Vagina (tissue), 2 donors: Measurements from ENCODE around the gene ACSS1. TPM values are rescaled to one million over a fixed set of nuclear protein-coding genes. Genes with fewer than 3 reads are reported as not detected.

ENCODE experiments used
- DNase-seq, 2 donors: peaks; one replicate each; pipeline ENCODE4 v3.0.0-alpha.2; 2017; ENCODE audit errors: extremely low spot score in 2 of 2
- H3K27ac ChIP-seq: fragments of 200-600 bp; sonication (generic); one replicate; pipeline ENCODE4 v1.5.1; 2019
- H3K27me3 ChIP-seq: fragments of 200-600 bp; sonication (generic); one replicate; pipeline ENCODE4 v1.5.1; 2019
- H3K36me3 ChIP-seq, 2 donors: fragments of 200-600 bp; sonication (generic); one replicate each; pipeline ENCODE4 v1.5.1; 2017 to 2019
- H3K4me1 ChIP-seq: fragments of 200-600 bp; sonication (generic); one replicate; pipeline ENCODE4 v1.5.1; 2019
- H3K4me3 ChIP-seq, 2 donors: fragments of 200-600 bp; sonication (generic); 1 replicate in 1 of 2; 2 replicates in 1 of 2; pipeline ENCODE4 v1.5.1; 2016 to 2019
- H3K9me3 ChIP-seq: fragments of 200-600 bp; sonication (generic); one replicate; pipeline ENCODE4 v1.5.1; 2019
- POLR2A ChIP-seq, 2 donors: fragments of 450-650 bp; IDR thresholded peaks; one replicate each; pipeline ENCODE4 v1.6.1; 2017; ENCODE audit warnings: antibody characterized with exemption in 2 of 2, mild to moderate bottlenecking in 2 of 2, moderate library complexity in 2 of 2
- POLR2AphosphoS5 ChIP-seq, 2 donors: sonication (generic); formaldehyde crosslinking; IDR thresholded peaks; one replicate each; pipeline ENCODE4 v1.9.0; 2017; ENCODE audit warnings: antibody characterized with exemption in 2 of 2, mild to moderate bottlenecking in 2 of 2, low read depth in 1 of 2; ENCODE audit not compliant: insufficient read depth in 1 of 2
- intact Hi-C: fragments of 100-400 bp; cut with DNase I; formaldehyde crosslinking; loops from one replicate; pipeline ENCODE4 v1.15.1; 2023
- total RNA-seq: library from RNA; depleted of rRNA; stranded (reverse); fragments of >200 nt; gene quantifications from one replicate; pipeline ENCODE4 v1.2.3, GENCODE V29; 2016
- TF ChIP-seq, protein P1 (sequence below), 3 experiments: fragments of 450-650 bp in 2 of 3; fragments of 200-600 bp in 1 of 3; sonication (generic) in 1 of 3; IDR thresholded peaks; one replicate each; pipeline ENCODE4 v1.5.1; 2017 to 2019; ENCODE audit warnings: antibody characterized with exemption in 3 of 3, mild to moderate bottlenecking in 2 of 3, moderate library complexity in 2 of 3

ACSS1 gene
- total RNA-seq, 1 donor from 2014 or later, result 26.3 TPM

DNA sequence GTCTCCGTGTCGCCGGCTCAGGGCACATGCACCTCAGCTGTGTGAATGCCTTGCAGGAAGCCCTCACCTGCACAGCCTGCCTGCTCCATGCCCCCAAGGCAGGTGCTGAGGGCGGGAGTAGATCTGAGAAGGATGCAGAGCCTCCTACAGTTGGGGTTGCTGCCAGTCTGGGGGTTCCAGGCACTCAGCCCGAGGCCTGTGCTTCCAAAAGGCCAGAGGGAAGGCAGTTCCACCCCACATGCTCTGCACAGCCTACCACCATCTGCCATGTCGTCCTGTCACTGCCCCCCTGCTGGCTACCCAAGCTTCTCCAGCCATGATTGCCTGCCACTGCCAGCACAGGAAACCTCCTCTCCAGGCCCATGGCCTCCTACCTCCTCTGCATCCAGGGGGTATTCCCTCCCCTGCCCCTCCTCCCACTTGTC is 19.3 kb downstream of the ACSS1 start:
- Histone ChIP-seq H3K36me3 (no peaks in the 10 kb centered on the region), H3K4me1 (peaks cover 83% of the 10 kb centered on the region), H3K9me3 (no peaks in the 10 kb centered on the region), H3K4me3 (no peak overlapping the region), H3K27ac (peak overlapping the region; percentile 76), H3K27me3 (no peaks in the 10 kb centered on the region)
- intact Hi-C loops, result no loop called here
- DNase-seq, result no peak
- TF ChIP-seq POLR2AphosphoS5 (IDR thresholded peaks at IDR 0.05; ENCODE audit: insufficient read depth in 1 of 2, low read depth in 1 of 2) (no peak), POLR2A (IDR thresholded peaks at IDR 0.05) (no peak)
- TF ChIP-seq, protein P1, sequence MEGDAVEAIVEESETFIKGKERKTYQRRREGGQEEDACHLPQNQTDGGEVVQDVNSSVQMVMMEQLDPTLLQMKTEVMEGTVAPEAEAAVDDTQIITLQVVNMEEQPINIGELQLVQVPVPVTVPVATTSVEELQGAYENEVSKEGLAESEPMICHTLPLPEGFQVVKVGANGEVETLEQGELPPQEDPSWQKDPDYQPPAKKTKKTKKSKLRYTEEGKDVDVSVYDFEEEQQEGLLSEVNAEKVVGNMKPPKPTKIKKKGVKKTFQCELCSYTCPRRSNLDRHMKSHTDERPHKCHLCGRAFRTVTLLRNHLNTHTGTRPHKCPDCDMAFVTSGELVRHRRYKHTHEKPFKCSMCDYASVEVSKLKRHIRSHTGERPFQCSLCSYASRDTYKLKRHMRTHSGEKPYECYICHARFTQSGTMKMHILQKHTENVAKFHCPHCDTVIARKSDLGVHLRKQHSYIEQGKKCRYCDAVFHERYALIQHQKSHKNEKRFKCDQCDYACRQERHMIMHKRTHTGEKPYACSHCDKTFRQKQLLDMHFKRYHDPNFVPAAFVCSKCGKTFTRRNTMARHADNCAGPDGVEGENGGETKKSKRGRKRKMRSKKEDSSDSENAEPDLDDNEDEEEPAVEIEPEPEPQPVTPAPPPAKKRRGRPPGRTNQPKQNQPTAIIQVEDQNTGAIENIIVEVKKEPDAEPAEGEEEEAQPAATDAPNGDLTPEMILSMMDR (IDR thresholded peaks at IDR 0.05), result no peak

DNA sequence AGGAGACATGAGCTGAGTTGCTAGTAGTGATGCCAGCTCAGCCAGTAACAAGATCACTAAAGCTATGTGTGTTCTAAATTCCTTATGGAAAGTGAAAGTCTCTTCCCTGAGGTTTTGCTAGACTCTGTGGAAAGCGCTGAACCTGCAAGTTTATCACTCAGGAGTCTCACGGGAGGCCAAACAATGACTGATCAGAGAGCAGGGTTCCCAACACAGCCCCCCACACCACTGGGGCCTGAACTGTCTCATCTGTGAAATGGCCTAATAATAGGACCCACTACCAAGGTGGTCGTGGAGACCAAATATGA is 19.9 kb downstream of the ACSS1 start:
- no peak overlapping the region for H3K4me3 ChIP-seq
- DNase-seq, result no peak
- no peaks in the 10 kb centered on the region for H3K27me3 ChIP-seq
- H3K4me1 ChIP-seq, result peaks cover 83% of the 10 kb centered on the region
- intact Hi-C loops, result no loop called here
- no peaks in the 10 kb centered on the region for H3K36me3 ChIP-seq
- no peaks in the 10 kb centered on the region for H3K9me3 ChIP-seq
- H3K27ac ChIP-seq, result peak overlapping the region; percentile 76
- TF ChIP-seq POLR2A (IDR thresholded peaks at IDR 0.05), result no peak

- intact Hi-C loops, result no loop called here
- no peaks in the 10 kb centered on the region for H3K36me3 ChIP-seq
- H3K4me3 ChIP-seq, result no peak overlapping the region
- no peak for DNase-seq
- H3K27me3 ChIP-seq, result no peaks in the 10 kb centered on the region
- no peaks in the 10 kb centered on the region for H3K9me3 ChIP-seq
- no peak for TF ChIP-seq POLR2A (IDR thresholded peaks at IDR 0.05)
- TF ChIP-seq, protein P1 (IDR thresholded peaks at IDR 0.05), result no peak
- no peak for TF ChIP-seq POLR2AphosphoS5 (IDR thresholded peaks at IDR 0.05; ENCODE audit: insufficient read depth in 1 of 2, low read depth in 1 of 2)
- peak overlapping the region; percentile 6 for H3K27ac ChIP-seq
- peaks cover 83% of the 10 kb centered on the region for H3K4me1 ChIP-seq
Observed at GRCh38 chr20:25037288-25038102, 20.4 kb downstream of the ACSS1 start.

GRCh38 chr20:25036331-25036936 is 21.5 kb downstream of the ACSS1 start:
- Histone ChIP-seq H3K27me3 (no peaks in the 10 kb centered on the region), H3K4me1 (peaks cover 81% of the 10 kb centered on the region), H3K27ac (no peak overlapping the region), H3K36me3 (no peaks in the 10 kb centered on the region), H3K4me3 (no peak overlapping the region), H3K9me3 (no peaks in the 10 kb centered on the region)
- DNase-seq, result no peak
- intact Hi-C loops, result no loop called here
- TF ChIP-seq, protein P1 (IDR thresholded peaks at IDR 0.05), result no peak
- TF ChIP-seq POLR2AphosphoS5 (IDR thresholded peaks at IDR 0.05; ENCODE audit: insufficient read depth in 1 of 2, low read depth in 1 of 2) (no peak), POLR2A (IDR thresholded peaks at IDR 0.05) (no peak)

- Histone ChIP-seq H3K27ac (peak overlapping the region; percentile 14), H3K27me3 (no peaks in the 10 kb centered on the region), H3K9me3 (no peaks in the 10 kb centered on the region), H3K4me1 (peaks cover 76% of the 10 kb centered on the region), H3K36me3 (no peaks in the 10 kb centered on the region), H3K4me3 (no peak overlapping the region)
- DNase-seq, result no peak
- TF ChIP-seq POLR2A (IDR thresholded peaks at IDR 0.05) (no peak), POLR2AphosphoS5 (IDR thresholded peaks at IDR 0.05; ENCODE audit: insufficient read depth in 1 of 2, low read depth in 1 of 2) (no peak)
- TF ChIP-seq, protein P1 (IDR thresholded peaks at IDR 0.05), result no peak
- intact Hi-C loops, result no loop called here
Observed at GRCh38 chr20:25035921-25036320, 22.0 kb downstream of the ACSS1 start.
